Retina (tissue), 1 donor: ENCODE data around the gene OR10J1.
"Not testable (repeated sequence)": the region's sequence is repeated elsewhere in the genome, so short reads cannot be mapped to it uniquely, and the experiment has no call there.

Experiments used
- DNase-seq: peaks from one replicate; pipeline ENCODE4 v3.0.0-alpha.2; 2016

The OR10J1 gene, protein sequence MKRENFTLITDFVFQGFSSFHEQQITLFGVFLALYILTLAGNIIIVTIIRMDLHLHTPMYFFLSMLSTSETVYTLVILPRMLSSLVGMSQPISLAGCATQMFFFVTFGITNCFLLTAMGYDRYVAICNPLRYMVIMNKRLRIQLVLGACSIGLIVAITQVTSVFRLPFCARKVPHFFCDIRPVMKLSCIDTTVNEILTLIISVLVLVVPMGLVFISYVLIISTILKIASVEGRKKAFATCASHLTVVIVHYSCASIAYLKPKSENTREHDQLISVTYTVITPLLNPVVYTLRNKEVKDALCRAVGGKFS

DNA sequence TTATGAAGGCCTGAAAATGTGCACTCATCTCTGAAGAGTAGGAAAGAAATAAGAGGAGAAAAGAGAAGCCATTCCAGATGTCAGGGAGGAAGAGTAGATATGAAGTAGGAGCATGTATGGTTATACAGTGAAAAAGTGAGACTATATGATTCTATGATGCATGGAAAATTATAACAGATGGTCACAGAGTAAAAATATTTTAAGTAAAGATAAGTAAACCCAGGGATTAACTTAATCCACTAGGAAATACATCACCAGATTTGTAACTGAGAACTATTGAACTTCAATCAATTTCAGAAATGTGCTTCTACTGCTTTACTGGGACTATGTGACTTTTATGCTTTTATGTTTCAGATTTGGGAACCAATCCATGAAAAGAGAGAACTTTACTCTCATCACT is at the start of gene OR10J1:
Gene OR10J1, plus strand, starts transcription at position 301 of the 400 bp plus-strand sequence. Its CDS starts 70 bp downstream, at position 371.
- no peak for DNase-seq

DNA sequence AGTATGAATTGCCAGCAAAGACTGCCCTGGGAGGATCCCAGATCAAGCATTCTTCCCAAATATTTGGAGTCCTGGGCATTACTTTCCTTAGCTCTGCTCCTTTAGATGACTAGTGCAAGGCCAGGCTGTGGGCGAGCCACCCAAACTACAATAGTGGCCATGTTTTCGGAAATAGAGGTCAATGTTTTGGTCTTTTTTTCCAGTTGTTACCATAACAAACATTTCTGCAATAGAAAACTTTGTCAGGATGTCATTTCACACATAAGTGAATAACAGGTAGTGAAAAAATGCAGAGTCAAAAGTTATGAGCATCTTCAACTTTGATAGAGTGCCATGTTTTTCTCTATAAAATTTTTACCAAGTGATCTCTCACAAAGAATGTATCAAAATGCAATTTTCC is 32.7 kb upstream of the OR10J1 start:
- DNase-seq = no peak

DNA sequence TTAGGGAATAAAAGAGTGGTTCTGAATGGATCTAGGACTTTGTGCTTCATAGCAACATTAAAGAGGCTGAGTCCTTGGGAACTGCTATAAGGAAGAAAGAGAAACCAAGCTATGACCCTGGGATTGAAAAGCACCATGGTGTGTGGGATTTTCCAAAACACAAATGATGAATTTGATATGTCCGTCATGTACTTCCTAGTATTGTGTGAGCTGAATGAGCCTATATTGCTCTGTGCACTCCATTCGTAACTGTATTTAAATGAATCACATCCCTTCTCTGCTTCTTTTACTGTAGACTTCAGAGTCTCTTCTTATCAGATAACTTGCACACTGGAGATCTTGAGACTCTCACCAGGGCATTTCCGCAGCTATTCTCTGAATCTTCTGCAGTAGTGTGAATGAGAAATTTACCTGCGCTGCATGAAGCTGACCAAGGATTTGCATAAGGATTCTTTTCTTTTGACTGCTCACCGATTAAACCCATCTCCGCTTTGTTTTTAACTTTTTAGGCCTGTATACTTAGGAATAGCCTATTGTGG is 30.6 kb upstream of the OR10J1 start:
- no peak for DNase-seq

- no peak for DNase-seq
Measured at GRCh38 chr1:159421821-159422220, 17.7 kb upstream of the OR10J1 start.

GRCh38 chr1:159428536-159428935 is 11.0 kb upstream of the OR10J1 start:
- DNase-seq = no peak

GRCh38 chr1:159429074-159429861 is 10.3 kb upstream of the OR10J1 start:
- DNase-seq = no peak

- DNase-seq = no peak
Measured at GRCh38 chr1:159430985-159431384, 8.5 kb upstream of the OR10J1 start.

GRCh38 chr1:159431904-159432303 is 7.6 kb upstream of the OR10J1 start, which contains the start of gene OR10J4:
Gene OR10J4 (plus strand): TSS chr1:159432204.
- no peak for DNase-seq

GRCh38 chr1:159436469-159436868 is 3.1 kb upstream of the OR10J1 start:
- no peak for DNase-seq

DNA sequence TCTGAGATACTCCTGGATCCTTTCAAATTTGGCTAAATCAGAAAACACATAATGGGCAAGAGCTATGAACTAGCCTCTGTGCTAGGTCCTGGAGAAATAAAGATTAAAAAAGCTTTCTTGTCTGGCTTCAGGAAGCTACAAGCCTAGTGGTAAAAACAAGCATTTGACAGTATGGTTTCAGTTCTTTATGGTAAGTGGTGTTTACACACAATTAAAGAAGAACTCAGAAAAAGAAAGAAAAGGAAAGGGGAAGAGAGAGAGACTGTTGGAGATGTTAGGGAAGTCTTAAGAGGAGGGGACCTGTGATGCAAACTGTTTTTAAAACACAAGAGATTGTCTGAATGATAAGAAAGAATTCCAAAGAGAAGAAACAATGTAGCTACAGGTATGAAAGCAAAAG is 1.8 kb downstream of the OR10J1 start:
- DNase-seq = no peak

DNA sequence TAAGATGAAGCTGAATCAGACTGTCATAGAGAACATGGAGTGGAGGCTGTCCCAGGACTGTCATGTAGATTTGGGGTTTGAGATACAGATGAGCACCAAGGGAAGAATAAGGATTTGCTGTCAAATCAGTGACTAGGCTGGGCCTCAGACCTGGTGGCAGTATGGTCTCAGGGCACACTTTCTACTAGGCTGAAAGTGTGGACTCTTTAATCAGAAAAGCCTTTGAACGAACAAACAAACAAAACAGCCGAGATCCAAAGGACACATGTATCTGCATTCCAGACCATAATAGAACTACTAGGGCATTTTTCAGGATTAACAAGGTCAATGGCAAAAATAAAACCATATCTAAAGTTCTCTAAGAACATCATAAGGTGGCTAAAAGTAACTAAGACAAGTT is 2.9 kb downstream of the OR10J1 start:
- no peak for DNase-seq

DNA sequence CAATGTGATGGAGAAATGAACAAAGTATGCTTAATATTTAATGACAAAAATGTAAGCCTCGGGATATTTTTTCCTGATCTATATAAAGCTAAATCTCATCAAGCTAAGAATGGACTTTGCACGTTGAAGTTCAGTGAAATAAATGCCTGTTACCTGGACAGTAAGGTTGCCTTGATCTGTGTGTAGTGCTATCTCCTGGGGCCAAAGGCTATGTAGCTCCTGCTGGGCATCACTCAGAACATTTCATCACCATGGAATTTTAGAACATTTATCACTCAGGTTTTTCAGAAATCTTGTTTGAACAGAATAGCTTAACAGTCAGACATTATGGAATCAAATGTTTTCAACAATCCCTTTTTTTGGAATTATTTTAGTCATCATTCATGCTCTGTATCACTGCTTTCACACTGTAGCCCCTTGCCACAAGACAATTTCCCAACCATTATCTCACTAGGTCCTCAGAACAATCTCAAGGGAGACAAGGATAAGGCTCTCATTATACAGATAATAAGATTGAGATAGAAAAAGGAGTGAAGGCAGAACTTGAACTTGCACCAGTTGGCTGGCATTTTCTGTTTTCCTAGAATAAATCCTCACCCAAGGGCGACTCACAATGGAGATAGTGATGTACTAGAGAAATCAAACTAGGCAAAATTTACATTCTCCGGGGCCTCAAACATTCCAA is 3.7 kb downstream of the OR10J1 start:
- no peak for DNase-seq

DNA sequence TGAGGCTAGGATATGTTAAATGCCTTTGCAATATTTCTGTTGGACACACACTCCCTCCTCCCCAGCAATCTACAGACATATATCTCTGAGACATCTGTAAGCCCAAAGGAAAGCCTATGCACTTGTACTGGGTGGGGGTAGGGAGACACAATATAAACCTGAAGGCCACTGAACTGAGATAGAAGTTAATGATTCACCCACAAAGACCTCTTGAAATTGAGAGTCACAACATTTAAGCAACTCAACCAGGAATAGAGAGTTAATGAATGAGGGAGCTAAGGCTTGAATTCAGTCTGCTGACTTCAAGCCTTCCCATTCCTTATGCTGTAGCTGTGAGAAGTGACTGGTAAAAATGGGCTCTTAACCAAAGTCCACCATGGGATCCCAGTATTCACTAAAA is 5.0 kb downstream of the OR10J1 start:
- no peak for DNase-seq

DNA sequence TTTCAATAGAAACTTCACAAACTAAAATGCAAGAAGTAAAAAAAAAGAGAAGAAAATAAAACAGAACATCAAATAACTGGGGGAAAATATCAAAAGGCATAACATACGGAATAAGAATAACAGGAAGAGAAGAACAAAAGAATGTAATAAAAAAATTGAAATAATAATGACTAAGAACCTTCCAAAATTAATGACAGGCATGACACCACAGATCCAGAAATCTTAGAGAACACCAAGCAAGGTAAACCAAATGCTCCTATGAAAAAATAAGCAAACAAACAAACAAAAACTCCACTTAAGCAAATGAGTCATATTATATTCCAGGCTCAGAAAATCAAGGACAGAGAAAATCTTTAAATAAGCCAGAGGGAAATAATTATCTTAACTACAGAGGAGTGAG is 8.7 kb downstream of the OR10J1 start:
- no peak for DNase-seq

DNA sequence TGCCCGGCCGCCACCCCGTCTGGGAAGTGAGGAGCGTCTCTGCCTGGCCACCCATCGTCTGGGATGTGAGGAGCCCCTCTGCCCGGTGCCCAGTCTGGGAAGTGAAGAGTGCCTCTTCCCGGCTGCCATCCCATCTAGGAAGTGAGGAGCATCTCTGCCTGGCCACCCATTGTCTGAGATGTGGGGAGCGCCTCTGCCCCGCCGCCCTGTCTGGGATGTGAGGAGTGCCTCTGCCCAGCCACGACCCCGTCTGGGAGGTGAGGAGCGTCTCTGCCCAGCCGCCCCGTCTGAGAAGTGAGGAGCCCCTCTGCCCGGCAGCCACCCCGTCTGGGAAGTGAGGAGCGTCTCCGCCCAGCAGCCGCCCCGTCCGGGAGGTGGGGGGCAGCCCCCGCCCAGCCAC is 10.1 kb downstream of the OR10J1 start:
- not testable (repeated sequence) for DNase-seq

- DNase-seq = no peak
Measured at GRCh38 chr1:159459551-159459950, 20.0 kb downstream of the OR10J1 start.

GRCh38 chr1:159465191-159465603 is 25.7 kb downstream of the OR10J1 start:
- DNase-seq = no peak

DNA sequence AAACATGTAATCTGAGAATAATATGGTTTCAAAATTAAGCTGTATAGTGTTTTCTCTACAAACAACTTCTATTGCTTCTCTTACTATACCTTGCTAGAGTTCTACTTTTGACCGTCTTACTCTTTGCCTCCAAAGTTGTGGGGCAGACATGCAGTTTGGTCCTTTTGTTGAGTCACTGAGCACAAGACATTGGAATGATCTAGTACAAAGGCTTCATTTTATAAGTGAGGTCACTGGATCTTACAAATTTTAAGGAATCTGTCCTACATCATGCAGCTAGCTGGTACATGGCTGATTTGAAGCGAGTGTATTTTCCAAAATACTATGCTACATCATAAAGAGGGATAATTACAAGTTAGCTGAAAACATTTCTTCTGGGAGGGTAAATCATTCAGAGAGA is 28.8 kb downstream of the OR10J1 start:
- DNase-seq = no peak

- DNase-seq = no peak
Measured at GRCh38 chr1:159469921-159470533, 30.5 kb downstream of the OR10J1 start.

DNA sequence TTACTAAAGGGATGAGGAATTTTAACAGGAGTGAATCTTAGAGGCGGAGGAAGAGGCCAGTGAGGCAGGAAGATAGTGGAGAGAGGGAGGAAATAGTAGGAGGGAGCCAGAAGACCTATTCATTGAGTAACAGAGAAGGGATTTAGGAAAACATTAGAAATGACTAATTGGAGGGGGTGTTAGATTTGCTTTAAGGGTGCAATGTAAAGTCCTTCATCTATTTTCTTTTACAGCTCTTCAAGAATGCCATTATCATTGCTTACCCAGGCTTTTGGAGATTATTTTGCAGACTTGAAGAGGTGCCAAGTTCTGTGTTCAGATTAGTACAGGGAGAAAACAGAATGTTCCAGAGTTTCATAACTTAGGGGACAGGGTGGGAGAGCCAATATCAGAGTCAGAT is 33.8 kb downstream of the OR10J1 start:
- no peak for DNase-seq

GRCh38 chr1:159474926-159475325 is 35.4 kb downstream of the OR10J1 start:
- no peak for DNase-seq

- no peak for DNase-seq
Measured at GRCh38 chr1:159483501-159483900, 44.0 kb downstream of the OR10J1 start.
